H9 (cell line): Measurements from ENCODE around the gene DPP6. TPM values are rescaled to one million over a fixed set of nuclear protein-coding genes. Genes with fewer than 3 reads are reported as not detected.

Experiments
- DNase-seq: peaks from one replicate; pipeline ENCODE4 v3.0.0-alpha.2; 2017
- H2AFZ ChIP-seq: one replicate; pipeline ENCODE4 v1.6.1; 2013; ENCODE audit warnings: mild to moderate bottlenecking, low read length, control low read depth, moderate library complexity
- H2AK5ac ChIP-seq: 2 replicates; pipeline ENCODE4 v1.6.1; 2013; ENCODE audit warnings: low read length, control low read depth, mixed read lengths; ENCODE audit not compliant: insufficient read length
- H2BK120ac ChIP-seq: one replicate; pipeline ENCODE4 v1.6.1; 2013; ENCODE audit warnings: low read depth, mild to moderate bottlenecking, low read length, control low read depth, inconsistent platforms; ENCODE audit not compliant: poor library complexity, severe bottlenecking
- H2BK12ac ChIP-seq: 2 replicates; pipeline ENCODE4 v1.6.1; 2013; ENCODE audit warnings: low read length, control low read depth, mixed read lengths, low read depth; ENCODE audit not compliant: insufficient read length
- H2BK15ac ChIP-seq: 2 replicates; pipeline ENCODE4 v1.6.1; 2013; ENCODE audit warnings: low read depth, low read length, control low read depth
- H2BK20ac ChIP-seq: one replicate; pipeline ENCODE4 v1.6.1; 2013; ENCODE audit warnings: low read depth, mild to moderate bottlenecking, low read length, control low read depth, inconsistent platforms; ENCODE audit not compliant: poor library complexity, severe bottlenecking
- H2BK5ac ChIP-seq: 2 replicates; pipeline ENCODE4 v1.6.1; 2013; ENCODE audit warnings: low read length, control low read depth, mixed read lengths; ENCODE audit not compliant: insufficient read length
- H3K14ac ChIP-seq: 2 replicates; pipeline ENCODE4 v1.6.1; 2013; ENCODE audit warnings: low read length, control low read depth; ENCODE audit not compliant: insufficient read depth
- H3K18ac ChIP-seq: 2 replicates; pipeline ENCODE4 v1.6.1; 2013; ENCODE audit warnings: low read depth, mild to moderate bottlenecking, mixed read lengths, low read length, control low read depth; ENCODE audit not compliant: insufficient read length
- H3K23ac ChIP-seq: 2 replicates; pipeline ENCODE4 v1.6.1; 2013; ENCODE audit warnings: low read length, control low read depth, mixed read lengths, low read depth; ENCODE audit not compliant: insufficient read length
- H3K23me2 ChIP-seq: 2 replicates; pipeline ENCODE4 v1.6.1; 2013; ENCODE audit warnings: low read depth, mild to moderate bottlenecking, mixed read lengths, low read length, control low read depth; ENCODE audit not compliant: insufficient read length, poor library complexity, severe bottlenecking
- H3K27ac ChIP-seq: 2 replicates; pipeline ENCODE4 v1.5.1; 2013; ENCODE audit warnings: low read length, control low read depth, mixed read lengths, low read depth; ENCODE audit not compliant: insufficient read length
- H3K27me3 ChIP-seq: 2 replicates; pipeline ENCODE4 v1.6.1; 2013; ENCODE audit warnings: low read length, control low read depth, inconsistent platforms; ENCODE audit not compliant: insufficient read depth
- H3K4ac ChIP-seq: 2 replicates; pipeline ENCODE4 v1.6.1; 2013; ENCODE audit warnings: low read depth, mild to moderate bottlenecking, control low read depth, inconsistent platforms, low read length, moderate library complexity
- H3K4me1 ChIP-seq: 2 replicates; pipeline ENCODE4 v1.6.1; 2013; ENCODE audit warnings: low read length, control low read depth, inconsistent platforms; ENCODE audit not compliant: insufficient read depth
- H3K4me2 ChIP-seq: 2 replicates; pipeline ENCODE4 v1.6.1; 2013; ENCODE audit warnings: low read length, control low read depth, mixed read lengths; ENCODE audit not compliant: insufficient read length, insufficient read depth
- H3K56ac ChIP-seq: 2 replicates; pipeline ENCODE4 v1.6.1; 2013; ENCODE audit warnings: low read depth, mild to moderate bottlenecking, mixed read lengths, low read length, control low read depth; ENCODE audit not compliant: insufficient read length
- H3K79me1 ChIP-seq: 2 replicates; pipeline ENCODE4 v1.6.1; 2013; ENCODE audit warnings: low read depth, mild to moderate bottlenecking, moderate library complexity, low read length, control low read depth, inconsistent platforms; ENCODE audit not compliant: insufficient read depth, poor library complexity, severe bottlenecking
- H3K79me2 ChIP-seq: 2 replicates; pipeline ENCODE4 v1.6.1; 2013; ENCODE audit warnings: low read length, control low read depth, inconsistent platforms; ENCODE audit not compliant: insufficient read depth
- H3K9ac ChIP-seq: 2 replicates; pipeline ENCODE4 v1.6.1; 2013; ENCODE audit warnings: low read length, control low read depth, mixed read lengths; ENCODE audit not compliant: insufficient read length; ENCODE audit errors: extremely low read depth
- H3K9me3 ChIP-seq: one replicate; pipeline ENCODE4 v1.6.1; 2013; ENCODE audit warnings: low read depth, low read length, inconsistent platforms; ENCODE audit not compliant: control insufficient read depth
- H3T11ph ChIP-seq: one replicate; pipeline ENCODE4 v1.6.1; 2013; ENCODE audit warnings: mild to moderate bottlenecking, low read length, control low read depth, inconsistent platforms
- H4K20me1 ChIP-seq: one replicate; pipeline ENCODE4 v1.6.1; 2013; ENCODE audit not compliant: control insufficient read depth, insufficient read length, insufficient read depth
- H4K5ac ChIP-seq: 2 replicates; pipeline ENCODE4 v1.6.1; 2013; ENCODE audit warnings: low read depth, mild to moderate bottlenecking, mixed read lengths, low read length, control low read depth; ENCODE audit not compliant: insufficient read length
- H4K8ac ChIP-seq: replicated peaks from 2 replicates; pipeline ENCODE4 v1.6.1; 2013; ENCODE audit warnings: low read length, control low read depth, mixed read lengths, low read depth; ENCODE audit not compliant: insufficient read length
- H4K91ac ChIP-seq: 2 replicates; pipeline ENCODE4 v1.6.1; 2013; ENCODE audit warnings: low read depth, mild to moderate bottlenecking, moderate library complexity, mixed read lengths, low read length, control low read depth; ENCODE audit not compliant: insufficient read length
- H3K27ac Mint-ChIP-seq, 3 experiments: 2 replicates in 2 of 3; 3 replicates in 1 of 3; pipeline ENCODE4 v1.8.0; 2020 to 2021; ENCODE audit warnings: mixed read lengths in 3 of 3, mild to moderate bottlenecking in 1 of 3, moderate library complexity in 1 of 3
- H3K27me3 Mint-ChIP-seq: 2 replicates; pipeline ENCODE4 v1.8.0; 2021; ENCODE audit warnings: low read depth, mild to moderate bottlenecking, moderate library complexity, mixed read lengths
- H3K36me3 Mint-ChIP-seq, 3 experiments: 2 replicates in 2 of 3; 3 replicates in 1 of 3; pipeline ENCODE4 v1.8.0; 2020 to 2021; ENCODE audit warnings: low read depth in 3 of 3, mixed read lengths in 3 of 3; ENCODE audit not compliant: insufficient read depth in 1 of 3
- H3K4me1 Mint-ChIP-seq, 2 experiments: 2 replicates each; pipeline ENCODE4 v1.8.0; 2020; ENCODE audit warnings: mixed read lengths in 2 of 2
- H3K4me3 Mint-ChIP-seq, 2 experiments: 2 replicates in 1 of 2; 3 replicates in 1 of 2; pipeline ENCODE4 v1.8.0; 2020 to 2021; ENCODE audit warnings: mild to moderate bottlenecking in 2 of 2, mixed read lengths in 2 of 2, moderate library complexity in 1 of 2
- H3K9me3 Mint-ChIP-seq, 2 experiments: 2 replicates in 1 of 2; 3 replicates in 1 of 2; pipeline ENCODE4 v1.8.0; 2020; ENCODE audit warnings: mild to moderate bottlenecking in 2 of 2, mixed read lengths in 2 of 2, moderate library complexity in 1 of 2
- CTCF ChIP-seq: fragments of 200-600 bp; sonication (generic); conservative IDR thresholded peaks from 3 replicates; pipeline ENCODE4 v1.8.0; 2021; ENCODE audit warnings: antibody characterized with exemption, mild to moderate bottlenecking
- WGBS: extraction: QIAGEN DNeasy Blood & Tissue Kit; methylation state at CpG from one replicate; pipeline ENCODE4 v1.1.7; 2013; ENCODE audit warnings: missing lambda C conversion rate, low lambda C conversion rate, mixed read lengths; ENCODE audit not compliant: insufficient read length; ENCODE audit errors: extremely low coverage; 5-methylcytosine and 5-hydroxymethylcytosine counted together
- total RNA-seq: library from RNA; stranded (reverse); gene quantifications from 2 replicates; pipeline ENCODE4 v1.2.1, GENCODE V29; 2021

The DPP6 gene
- total RNA-seq, 1 experiment from 2014 or later = 4.5 TPM

GRCh38 chr7:154576604-154577003 is 524.4 kb downstream of the DPP6 start:
- H2AK5ac ChIP-seq = no peak overlapping the region
- no peak overlapping the region for H2AFZ ChIP-seq
- no peak overlapping the region for H3K18ac ChIP-seq
- H2BK12ac ChIP-seq = no peak overlapping the region
- Mint-ChIP-seq H3K4me1 (peaks cover 0 to 10% of the 10 kb centered on the region in 2 experiments; a peak in 3 of 4 replicates), H3K27me3 (no peaks in the 10 kb centered on the region), H3K9me3 (peaks cover 0 to 5% of the 10 kb centered on the region in 2 experiments; a peak in 3 of 5 replicates), H3K36me3 (peaks cover 0 to 3% (median 0%) of the 10 kb centered on the region in 3 experiments; a peak in 1 of 7 replicates), H3K27ac (no peak overlapping the region; a peak in 1 of 7 replicates), H3K4me3 (no peak overlapping the region)
- H3K56ac ChIP-seq = no peak overlapping the region
- no peaks in the 10 kb centered on the region for H3K23me2 ChIP-seq
- no peak for TF ChIP-seq CTCF
- H2BK15ac ChIP-seq = no peak overlapping the region
- no peaks in the 10 kb centered on the region for H3K79me2 ChIP-seq
- no peaks in the 10 kb centered on the region for H3K4me1 ChIP-seq
- H3K23ac ChIP-seq = no peak overlapping the region
- H3K79me1 ChIP-seq = no peaks in the 10 kb centered on the region
- H2BK5ac ChIP-seq = no peak overlapping the region
- WGBS = no CpG with 5 or more reads among the region's 7 CpGs
- no peak overlapping the region for H3K27ac ChIP-seq
- no peak overlapping the region for H2BK120ac ChIP-seq
- no peak overlapping the region for H3K14ac ChIP-seq
- no peaks in the 10 kb centered on the region for H3K27me3 ChIP-seq
- H4K20me1 ChIP-seq = peaks cover 3% of the 10 kb centered on the region
- H3K4me2 ChIP-seq = no peak overlapping the region
- H3K9me3 ChIP-seq = no peaks in the 10 kb centered on the region
- no peak overlapping the region for H4K91ac ChIP-seq
- no peak overlapping the region for H4K8ac ChIP-seq
- no peak for DNase-seq
- H4K5ac ChIP-seq = no peak overlapping the region
- H3K9ac ChIP-seq = no peak overlapping the region
- H3K4ac ChIP-seq = no peak overlapping the region
- H3T11ph ChIP-seq = no peak overlapping the region
- H2BK20ac ChIP-seq = no peak overlapping the region
